GM21360 (cell line): ENCODE data around the gene HDGF.

Source experiments
- ATAC-seq: cut with Tn5 transposase; IDR thresholded peaks from one replicate; pipeline ENCODE4 v1.9.1; 2021; ENCODE audit warnings: mild to moderate bottlenecking, moderate library complexity; ENCODE audit not compliant: unreplicated experiment

Gene HDGF

GRCh38 chr1:156727492-156727891 is 24.0 kb downstream of the HDGF start:
- ATAC-seq = no peak

- no peak for ATAC-seq
These were observed 24.8 kb downstream of the HDGF start for GRCh38 chr1:156726549-156727226.

DNA sequence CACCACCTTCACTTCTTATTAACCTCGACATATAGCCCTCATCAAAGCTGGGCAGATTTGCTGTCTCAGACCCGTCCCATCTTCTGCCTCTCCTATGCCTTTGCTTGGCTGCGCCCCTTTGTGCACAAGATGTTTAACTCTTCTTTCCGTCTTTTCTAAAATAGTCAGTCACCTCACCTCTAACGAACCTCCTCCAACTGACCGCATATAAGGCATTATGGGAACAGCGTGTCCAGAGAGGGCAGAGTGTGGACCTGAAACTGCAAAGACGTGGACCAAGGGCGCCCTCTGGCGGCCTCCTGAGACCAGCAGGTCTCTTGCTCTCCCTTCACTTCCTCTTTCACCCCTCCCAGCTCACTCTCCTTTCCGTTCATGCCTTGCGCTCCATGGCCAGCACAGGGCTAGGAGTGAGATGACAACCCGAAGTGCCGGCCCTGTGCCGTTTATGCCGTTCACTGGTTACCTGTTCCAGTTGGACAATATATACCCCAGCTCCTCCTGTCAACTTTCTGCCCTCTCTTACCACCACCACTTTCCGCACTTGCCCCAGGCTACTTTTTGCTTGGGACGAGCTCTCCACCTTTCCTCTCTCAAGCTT is 25.7 kb downstream of the HDGF start:
- peak; percentile 34 for ATAC-seq

DNA sequence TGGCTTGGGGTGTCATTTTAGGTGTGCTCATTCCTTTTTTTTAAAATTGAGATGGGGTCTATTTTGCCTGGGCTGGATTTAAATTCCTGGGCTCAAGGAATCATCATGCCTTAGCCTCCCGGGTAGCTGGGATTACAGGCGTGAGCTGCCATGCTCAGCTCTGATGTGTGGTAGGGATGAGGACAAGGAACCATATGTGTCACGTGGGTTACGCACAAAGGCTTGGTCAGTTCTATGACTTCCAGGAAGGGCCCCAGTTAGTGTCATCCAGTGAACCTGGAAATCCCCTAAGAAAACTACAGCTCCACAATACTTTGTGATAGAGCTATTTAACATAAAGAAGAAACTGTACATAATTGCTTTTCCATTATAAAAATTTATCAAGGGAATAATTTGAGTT is 29.9 kb downstream of the HDGF start:
- no peak for ATAC-seq

- ATAC-seq = no peak
These were observed 30.3 kb downstream of the HDGF start for GRCh38 chr1:156721131-156721530.

GRCh38 chr1:156717351-156717750 is 34.1 kb downstream of the HDGF start:
- no peak for ATAC-seq

- no peak for ATAC-seq
These were observed 36.6 kb downstream of the HDGF start for GRCh38 chr1:156714830-156715229.

DNA sequence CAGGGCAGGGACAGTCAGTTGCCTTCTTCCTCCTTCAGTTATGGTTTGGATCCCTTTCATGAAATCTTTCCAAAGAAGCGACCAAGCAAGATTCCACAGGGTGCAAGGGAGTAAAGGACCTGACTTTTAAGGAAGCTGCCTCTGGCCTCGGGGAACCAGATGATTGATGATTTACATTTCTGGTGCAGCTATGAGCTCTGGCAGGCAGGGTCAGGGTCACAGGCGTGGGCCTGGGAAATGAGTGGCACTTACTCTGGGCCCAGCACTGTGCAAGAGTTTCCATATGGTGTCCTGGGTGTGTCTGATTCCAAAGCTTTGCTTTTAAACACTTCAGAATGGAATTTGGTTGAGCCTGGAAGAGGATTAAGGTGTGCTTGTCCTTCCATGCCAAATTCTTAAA is 38.8 kb downstream of the HDGF start:
- no peak for ATAC-seq

GRCh38 chr1:156711011-156711817 is 40.3 kb downstream of the HDGF start:
- ATAC-seq = no peak

GRCh38 chr1:156709757-156710489 is 41.6 kb downstream of the HDGF start:
- ATAC-seq = no peak

GRCh38 chr1:156709031-156709430 is 42.4 kb downstream of the HDGF start:
- ATAC-seq = no peak

DNA sequence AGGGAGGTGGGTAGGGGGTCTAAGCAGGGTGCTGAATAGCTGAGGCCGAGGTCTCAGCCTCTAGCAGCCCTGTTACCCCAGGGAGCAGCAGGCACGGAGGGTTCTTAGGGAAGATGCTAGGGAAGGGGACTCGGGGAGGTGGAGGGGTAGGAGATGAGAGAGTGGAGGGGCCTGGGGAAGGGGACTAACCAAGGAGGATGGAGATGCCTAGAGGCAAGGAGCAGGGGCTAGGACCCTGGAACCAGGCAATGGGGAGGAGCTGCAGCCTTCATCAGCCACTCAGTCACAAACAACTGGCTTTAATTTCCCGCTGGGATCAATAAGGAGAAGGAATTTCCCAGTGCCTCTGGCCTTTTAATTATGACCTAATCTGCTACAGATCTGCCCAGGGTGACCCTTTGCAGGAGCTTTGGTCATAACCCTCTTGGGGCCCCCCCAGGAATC is 43.2 kb downstream of the HDGF start:
- no peak for ATAC-seq

GRCh38 chr1:156707417-156708217 is 43.9 kb downstream of the HDGF start:
- ATAC-seq = no peak

DNA sequence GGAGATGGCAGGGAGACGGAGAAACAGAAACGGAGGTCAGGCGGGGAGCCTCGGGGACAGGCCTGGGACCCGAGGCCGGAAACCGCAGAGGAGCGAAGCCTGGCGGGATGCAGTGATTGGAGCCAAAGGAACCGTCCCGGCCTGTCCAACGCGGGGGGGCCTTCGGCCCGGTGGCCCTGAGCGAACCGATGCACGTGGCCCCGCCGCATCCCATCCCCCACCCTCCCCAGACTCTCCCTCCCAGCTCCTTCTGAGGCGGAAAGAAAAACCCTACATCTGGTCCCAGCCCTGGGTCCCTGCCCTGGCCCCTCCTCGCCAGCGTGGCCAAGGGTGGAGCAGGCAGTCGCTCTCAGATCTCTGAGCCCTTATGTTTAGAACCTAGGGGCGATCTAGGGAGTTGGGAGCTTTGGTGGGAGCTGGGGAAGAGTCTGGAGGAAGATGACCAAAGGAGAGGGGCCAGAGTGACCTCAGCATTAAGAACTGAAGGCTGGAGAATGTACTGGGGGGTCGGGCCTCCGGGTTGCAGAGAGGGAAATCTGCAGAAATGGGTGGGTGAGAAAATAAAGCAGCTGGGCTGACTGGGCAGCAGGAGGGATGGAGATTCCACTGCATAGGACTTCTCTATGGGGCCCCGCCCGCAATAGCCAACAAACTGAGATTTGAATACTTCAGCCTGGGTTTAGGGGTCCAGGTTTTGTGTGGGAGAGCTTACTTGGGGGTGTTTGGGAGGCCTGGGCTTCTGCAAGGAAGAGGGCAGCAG is 44.6 kb downstream of the HDGF start:
- ATAC-seq = no peak

DNA sequence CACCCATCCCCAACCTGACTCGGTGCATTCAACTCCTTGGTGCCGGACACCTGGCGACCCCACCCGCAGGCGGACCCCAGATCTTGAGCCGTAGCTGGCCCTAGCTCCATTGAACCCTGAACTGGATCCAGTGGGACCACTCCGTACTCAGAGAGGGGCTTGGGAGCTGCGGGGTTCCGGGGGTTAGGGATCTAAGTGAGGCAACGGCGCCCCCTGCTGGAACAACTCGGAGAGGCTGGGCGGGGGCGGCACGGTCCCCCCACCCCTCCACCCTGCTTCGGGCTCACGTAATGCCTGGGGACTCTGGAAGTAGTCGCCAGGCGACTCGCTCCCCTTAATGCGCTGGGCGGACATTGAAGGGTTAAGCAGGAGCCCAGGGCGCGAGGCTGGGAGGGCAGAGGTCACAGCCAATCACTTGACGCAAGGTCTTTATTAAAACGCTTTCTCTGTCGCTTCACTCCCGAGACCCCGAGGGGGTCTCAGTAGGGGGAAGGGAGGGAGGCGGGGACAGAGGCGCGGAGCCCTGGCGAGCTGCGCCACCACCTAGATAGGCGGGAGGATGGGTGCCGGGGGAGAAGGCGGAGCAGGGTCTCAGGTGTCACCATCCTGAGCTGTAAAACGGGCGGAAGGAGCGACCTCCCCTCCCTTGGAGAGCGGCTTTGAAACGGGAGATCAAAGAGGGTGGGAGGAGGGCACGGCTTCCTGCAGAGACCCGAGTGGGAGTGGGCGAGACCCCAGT is 45.4 kb downstream of the HDGF start:
- ATAC-seq = no peak

DNA sequence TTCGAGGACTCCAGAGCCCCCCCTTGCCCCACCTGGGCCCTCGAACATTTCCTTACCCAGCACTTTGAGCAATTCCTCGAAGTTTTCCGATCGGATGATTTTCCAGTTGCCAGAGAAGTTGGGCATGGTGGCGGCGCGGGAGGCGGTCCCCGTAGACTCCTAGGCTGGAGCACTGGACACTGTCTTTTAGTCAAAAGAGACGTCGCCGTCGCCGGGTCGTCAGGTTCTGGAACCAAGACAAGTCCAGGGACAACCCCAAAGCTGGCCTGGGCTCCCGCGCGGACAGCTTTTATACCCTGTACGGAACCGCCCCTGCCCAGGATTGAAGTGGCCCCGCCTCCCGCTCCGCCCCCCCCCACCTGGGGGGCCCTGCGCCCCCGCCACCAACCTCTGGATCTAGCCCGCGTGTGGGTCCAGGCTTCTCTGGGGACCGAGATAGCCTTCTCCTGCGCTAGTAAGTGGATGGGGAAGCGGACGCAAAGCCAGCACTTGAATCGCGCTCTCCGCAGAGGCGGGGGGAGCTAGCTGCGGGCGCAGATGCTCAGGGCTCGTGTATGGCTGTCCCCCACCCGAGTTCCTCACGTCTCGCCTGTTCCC is 46.1 kb downstream of the HDGF start, which contains the start of gene CRABP2:
Gene CRABP2, minus strand, starts transcription at position 263 of the 597 bp plus-strand sequence. Its CDS starts 137 bp downstream, at position 126.
- no peak for ATAC-seq

GRCh38 chr1:156704930-156705320 is 46.5 kb downstream of the HDGF start:
- ATAC-seq = no peak

DNA sequence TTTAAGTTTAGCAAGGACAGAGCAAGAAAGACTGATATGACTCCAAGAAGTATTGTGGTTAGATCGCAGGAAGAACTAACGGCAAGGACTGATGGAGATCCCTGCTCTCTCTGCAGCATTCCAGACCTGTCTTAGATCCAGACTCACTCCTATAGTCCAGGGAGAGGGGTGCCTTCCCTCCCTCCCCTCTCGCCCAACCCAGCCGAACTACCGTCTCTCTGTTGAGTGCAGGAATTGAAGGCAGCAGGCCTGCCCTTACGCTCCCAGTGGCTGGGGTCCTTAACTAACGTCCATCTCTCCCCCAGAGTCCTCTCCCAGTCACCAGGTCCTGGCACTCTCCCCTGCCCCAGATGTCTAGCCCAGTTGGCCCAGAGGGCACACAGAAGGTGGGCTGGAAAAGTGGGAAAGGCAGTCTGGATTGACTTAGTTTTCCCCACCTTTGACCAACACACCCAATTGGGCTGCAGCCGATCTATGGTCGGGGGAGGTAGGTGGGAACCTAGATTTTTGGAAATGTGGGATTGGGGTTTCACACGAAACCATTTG is 47.2 kb downstream of the HDGF start:
- no peak for ATAC-seq
